Trophoblast cell (in vitro differentiated cells and primary cell): ENCODE measurements around the gene THSD4.

Source experiments
- DNase-seq, 2 donors: peaks; one replicate each; pipeline ENCODE4 v3.0.0-alpha.2; 2016
- H2AFZ ChIP-seq: 2 replicates; pipeline ENCODE4 v1.6.1; 2013; ENCODE audit warnings: low read length, moderate library complexity, mild to moderate bottlenecking; ENCODE audit not compliant: insufficient read depth, poor library complexity
- H2AK5ac ChIP-seq: 2 replicates; pipeline ENCODE4 v1.6.1; 2013; ENCODE audit warnings: mild to moderate bottlenecking, low read length
- H2BK120ac ChIP-seq: 2 replicates; pipeline ENCODE4 v1.6.1; 2013; ENCODE audit warnings: low read length, mild to moderate bottlenecking, moderate library complexity; ENCODE audit not compliant: insufficient read depth, poor library complexity
- H2BK12ac ChIP-seq: 2 replicates; pipeline ENCODE4 v1.6.1; 2013; ENCODE audit warnings: mild to moderate bottlenecking, low read length, moderate library complexity
- H2BK5ac ChIP-seq: 2 replicates; pipeline ENCODE4 v1.6.1; 2013; ENCODE audit warnings: low read length, low read depth, moderate library complexity, mild to moderate bottlenecking; ENCODE audit not compliant: poor library complexity
- H3K14ac ChIP-seq: 2 replicates; pipeline ENCODE4 v1.6.1; 2013; ENCODE audit warnings: mild to moderate bottlenecking, low read length
- H3K18ac ChIP-seq: 2 replicates; pipeline ENCODE4 v1.6.1; 2013; ENCODE audit warnings: mild to moderate bottlenecking, low read length
- H3K23ac ChIP-seq: 2 replicates; pipeline ENCODE4 v1.6.1; 2013; ENCODE audit warnings: low read length
- H3K27ac ChIP-seq: 2 replicates; pipeline ENCODE4 v1.5.1; 2013; ENCODE audit warnings: low read depth, mild to moderate bottlenecking, inconsistent platforms, low read length, moderate library complexity
- H3K27me3 ChIP-seq: 2 replicates; pipeline ENCODE4 v1.6.1; 2013; ENCODE audit warnings: inconsistent platforms, mild to moderate bottlenecking, low read length, moderate library complexity; ENCODE audit not compliant: insufficient read depth
- H3K36me3 ChIP-seq, 2 experiments: 1 replicate in 1 of 2; 2 replicates in 1 of 2; pipeline ENCODE4 v1.6.1; 2013; ENCODE audit warnings: low read length in 2 of 2, mild to moderate bottlenecking in 2 of 2, moderate library complexity in 1 of 2; ENCODE audit not compliant: insufficient read depth in 2 of 2, control insufficient read depth in 1 of 2
- H3K4ac ChIP-seq: 2 replicates; pipeline ENCODE4 v1.6.1; 2013; ENCODE audit warnings: low read depth, mild to moderate bottlenecking, low read length, moderate library complexity
- H3K4me1 ChIP-seq, 2 experiments: 1 replicate in 1 of 2; 2 replicates in 1 of 2; pipeline ENCODE4 v1.6.1; 2013; ENCODE audit warnings: low read length in 2 of 2, mild to moderate bottlenecking in 2 of 2, moderate library complexity in 1 of 2; ENCODE audit not compliant: insufficient read depth in 2 of 2, control insufficient read depth in 1 of 2
- H3K4me2 ChIP-seq: 2 replicates; pipeline ENCODE4 v1.6.1; 2013; ENCODE audit warnings: inconsistent platforms, mild to moderate bottlenecking, low read length, moderate library complexity
- H3K4me3 ChIP-seq: 2 replicates; pipeline ENCODE4 v1.5.1; 2013; ENCODE audit warnings: mild to moderate bottlenecking, low read depth, low read length, inconsistent platforms
- H3K79me1 ChIP-seq: one replicate; pipeline ENCODE4 v1.6.1; 2013; ENCODE audit warnings: low read length
- H3K79me2 ChIP-seq: 2 replicates; pipeline ENCODE4 v1.6.1; 2013; ENCODE audit warnings: low read length, mild to moderate bottlenecking; ENCODE audit not compliant: control insufficient read depth, insufficient read depth, poor library complexity
- H3K9ac ChIP-seq: 2 replicates; pipeline ENCODE4 v1.6.1; 2013; ENCODE audit warnings: mild to moderate bottlenecking, low read length
- H3K9me3 ChIP-seq: 2 replicates; pipeline ENCODE4 v1.6.1; 2013; ENCODE audit warnings: low read depth, mild to moderate bottlenecking, control low read depth, inconsistent platforms, low read length; ENCODE audit not compliant: insufficient read depth
- H4K12ac ChIP-seq: 2 replicates; pipeline ENCODE4 v1.6.1; 2013; ENCODE audit warnings: low read depth, mild to moderate bottlenecking, low read length, moderate library complexity
- H4K8ac ChIP-seq: 2 replicates; pipeline ENCODE4 v1.6.1; 2013; ENCODE audit warnings: low read depth, mild to moderate bottlenecking, low read length, moderate library complexity
- H4K91ac ChIP-seq: one replicate; pipeline ENCODE4 v1.6.1; 2013; ENCODE audit warnings: low read depth, mild to moderate bottlenecking, low read length, moderate library complexity
- whole genome bisulfite sequencing: extraction: QIAGEN DNeasy Blood & Tissue Kit; methylation state at CpG from one replicate; pipeline ENCODE4 v1.1.7; 2013; ENCODE audit warnings: missing lambda C conversion rate; ENCODE audit not compliant: insufficient read length, insufficient coverage; ENCODE audit errors: extremely low coverage; 5-methylcytosine and 5-hydroxymethylcytosine counted together

THSD4 gene

DNA sequence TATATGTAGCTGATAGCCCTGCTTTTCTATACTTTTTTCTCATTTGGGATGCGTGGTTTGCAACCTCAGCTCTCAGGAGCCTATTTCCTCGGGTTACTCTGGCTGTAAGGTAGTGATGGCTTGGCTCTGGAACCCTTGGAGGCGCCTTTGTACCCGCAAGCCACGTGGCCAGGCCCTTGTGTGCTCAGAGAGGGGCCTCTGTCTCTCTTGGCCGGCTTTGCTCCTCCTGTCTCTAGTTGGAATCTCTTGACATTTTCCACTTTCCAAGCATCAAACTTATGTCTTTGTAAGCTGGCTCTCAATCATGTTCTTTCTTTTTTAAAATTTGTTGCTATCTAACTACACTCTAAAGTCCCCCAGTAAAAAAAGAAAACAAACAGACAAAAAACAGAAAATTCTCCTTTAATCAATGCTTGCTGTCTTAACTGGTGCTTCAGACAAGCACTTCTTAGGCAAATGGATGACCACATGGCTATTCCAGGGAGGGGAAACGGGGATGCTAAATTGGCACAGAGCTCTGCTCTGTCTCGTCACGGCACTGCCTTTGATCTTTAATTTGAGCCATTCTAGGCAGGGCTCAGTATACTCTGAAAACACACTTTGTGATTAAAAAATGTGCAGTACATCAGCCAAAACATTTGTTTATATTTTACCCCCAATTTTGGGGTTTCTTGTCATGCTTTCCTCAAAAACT lies 514.7 kb downstream of the THSD4 start:
- H3K9me3 ChIP-seq = no peaks in the 10 kb centered on the region
- no peak overlapping the region for H3K9ac ChIP-seq
- no peak for DNase-seq
- no peak overlapping the region for H2AFZ ChIP-seq
- H3K27me3 ChIP-seq = no peaks in the 10 kb centered on the region
- H3K27ac ChIP-seq = no peak overlapping the region
- H4K12ac ChIP-seq = no peak overlapping the region
- H3K36me3 ChIP-seq = no peaks in the 10 kb centered on the region
- no CpG with 5 or more reads among the region's 9 CpGs for WGBS
- no peak overlapping the region for H3K14ac ChIP-seq
- no peak overlapping the region for H2BK12ac ChIP-seq
- H3K4me2 ChIP-seq = no peak overlapping the region
- no peak overlapping the region for H3K18ac ChIP-seq
- H3K23ac ChIP-seq = no peak overlapping the region
- no peaks in the 10 kb centered on the region for H3K79me1 ChIP-seq
- H2BK5ac ChIP-seq = no peak overlapping the region
- H3K4me1 ChIP-seq = peaks cover 0 to 2% of the 10 kb centered on the region in 2 experiments
- no peak overlapping the region for H4K8ac ChIP-seq
- H3K4me3 ChIP-seq = no peak overlapping the region
- no peak overlapping the region for H2AK5ac ChIP-seq
- H2BK120ac ChIP-seq = no peak overlapping the region
- H3K4ac ChIP-seq = no peak overlapping the region
- H4K91ac ChIP-seq = no peak overlapping the region
- no peaks in the 10 kb centered on the region for H3K79me2 ChIP-seq

DNA sequence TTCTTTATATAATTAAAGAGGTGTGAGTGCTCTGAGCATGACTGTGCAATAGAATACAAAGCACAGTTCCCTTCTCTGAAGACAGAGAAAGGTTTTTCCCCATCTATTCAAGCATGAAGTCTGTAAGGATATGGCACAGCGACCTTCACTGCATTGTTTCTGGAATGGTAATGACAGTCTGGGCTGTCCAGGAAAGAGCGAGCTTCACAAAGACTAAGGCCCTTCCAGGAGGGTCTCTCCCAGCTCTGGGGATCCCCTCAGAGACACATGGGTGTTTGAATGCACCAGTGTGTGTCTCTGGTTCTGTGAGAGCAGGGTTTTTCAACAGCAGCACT lies 515.2 kb downstream of the THSD4 start:
- Histone ChIP-seq H3K79me1 (no peaks in the 10 kb centered on the region), H3K36me3 (no peaks in the 10 kb centered on the region), H4K12ac (no peak overlapping the region), H3K27me3 (no peaks in the 10 kb centered on the region), H3K4ac (no peak overlapping the region), H3K79me2 (no peaks in the 10 kb centered on the region), H3K4me3 (no peak overlapping the region), H3K23ac (no peak overlapping the region), H4K91ac (no peak overlapping the region), H2BK12ac (no peak overlapping the region), H3K4me1 (peaks cover 0 to 2% of the 10 kb centered on the region in 2 experiments), H3K9me3 (no peaks in the 10 kb centered on the region), H3K18ac (no peak overlapping the region), H2BK120ac (no peak overlapping the region), H2BK5ac (no peak overlapping the region), H3K14ac (no peak overlapping the region), H3K27ac (no peak overlapping the region), H3K9ac (no peak overlapping the region), H3K4me2 (no peak overlapping the region), H4K8ac (no peak overlapping the region), H2AFZ (no peak overlapping the region), H2AK5ac (no peak overlapping the region)
- no CpG with 5 or more reads among the region's 2 CpGs for WGBS
- no peak for DNase-seq

- Histone ChIP-seq H4K91ac (no peak overlapping the region), H3K4me1 (no peaks in the 10 kb centered on the region), H2BK120ac (no peak overlapping the region), H3K27ac (no peak overlapping the region), H2AK5ac (no peak overlapping the region), H3K9me3 (no peaks in the 10 kb centered on the region), H2AFZ (no peak overlapping the region), H3K4ac (no peak overlapping the region), H3K4me3 (no peak overlapping the region), H3K27me3 (no peaks in the 10 kb centered on the region), H2BK12ac (no peak overlapping the region), H3K4me2 (no peak overlapping the region), H3K9ac (no peak overlapping the region), H3K23ac (no peak overlapping the region), H2BK5ac (no peak overlapping the region), H3K18ac (no peak overlapping the region), H3K79me1 (no peaks in the 10 kb centered on the region), H3K14ac (no peak overlapping the region), H3K36me3 (no peaks in the 10 kb centered on the region), H3K79me2 (no peaks in the 10 kb centered on the region), H4K12ac (no peak overlapping the region), H4K8ac (no peak overlapping the region)
- WGBS = no CpG with 5 or more reads among the region's 3 CpGs
- DNase-seq = no peak
Measured at GRCh38 chr15:71632576-71633195, 517.4 kb downstream of the THSD4 start.

DNA sequence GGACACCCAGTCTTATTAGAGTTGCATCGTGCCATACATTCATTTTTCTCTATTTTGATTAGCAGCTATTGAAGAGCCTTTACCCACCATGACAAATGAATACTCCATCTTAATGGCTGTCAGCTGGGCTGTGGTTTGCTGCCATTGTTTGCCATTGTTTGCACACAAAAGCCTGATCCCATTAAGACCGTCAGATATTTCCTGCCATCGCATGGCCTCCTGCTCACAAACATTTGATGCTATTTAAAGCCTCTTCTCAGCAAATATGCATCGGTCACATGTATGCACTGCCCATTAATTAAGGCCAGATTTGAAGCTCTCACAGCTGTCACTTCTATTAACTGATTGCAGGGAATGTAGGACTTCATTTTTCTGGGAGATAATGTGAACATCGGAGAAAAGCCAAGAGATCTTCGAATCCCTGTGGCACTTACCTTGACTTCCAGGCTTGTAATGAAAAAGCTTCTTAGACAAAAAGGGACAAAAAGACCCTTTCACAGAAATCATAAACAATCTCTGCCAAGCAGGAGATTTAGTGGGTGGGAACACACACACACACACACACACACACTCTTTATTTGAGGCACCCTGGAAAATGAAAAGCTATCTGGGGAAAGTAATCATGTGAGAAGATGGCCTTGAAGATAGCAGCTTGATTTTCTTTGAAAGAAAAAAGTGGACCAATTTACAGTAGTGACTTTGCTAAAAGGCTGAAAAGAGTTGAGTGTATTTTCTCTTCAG lies 519.7 kb downstream of the THSD4 start:
- no peak overlapping the region for H3K18ac ChIP-seq
- no peak overlapping the region for H3K14ac ChIP-seq
- H3K4me3 ChIP-seq = no peak overlapping the region
- no peak overlapping the region for H2AK5ac ChIP-seq
- no peak overlapping the region for H4K12ac ChIP-seq
- no peak overlapping the region for H2AFZ ChIP-seq
- no peak overlapping the region for H3K27ac ChIP-seq
- no peak overlapping the region for H3K4ac ChIP-seq
- no peak overlapping the region for H2BK5ac ChIP-seq
- H4K91ac ChIP-seq = no peak overlapping the region
- H2BK12ac ChIP-seq = no peak overlapping the region
- no peaks in the 10 kb centered on the region for H3K9me3 ChIP-seq
- no peak overlapping the region for H2BK120ac ChIP-seq
- H3K9ac ChIP-seq = no peak overlapping the region
- no peak overlapping the region for H4K8ac ChIP-seq
- H3K27me3 ChIP-seq = no peaks in the 10 kb centered on the region
- no peak overlapping the region for H3K4me2 ChIP-seq
- no peaks in the 10 kb centered on the region for H3K79me1 ChIP-seq
- no peaks in the 10 kb centered on the region for H3K4me1 ChIP-seq
- no peak for DNase-seq
- no peaks in the 10 kb centered on the region for H3K36me3 ChIP-seq
- no peak overlapping the region for H3K23ac ChIP-seq
- WGBS = no CpG with 5 or more reads among the region's 6 CpGs
- no peaks in the 10 kb centered on the region for H3K79me2 ChIP-seq
